AG09309 (cell line): ENCODE measurements around the gene MAP3K13.
"Not testable (repeated sequence)": the region's sequence is repeated elsewhere in the genome, so short reads cannot be mapped to it uniquely, and the experiment has no call there.

Experiments
- DNase-seq: peaks from one replicate; pipeline ENCODE4 v3.0.0-alpha.2; 2010; ENCODE audit warnings: low read depth
- H3K4me3 ChIP-seq: 2 replicates; pipeline ENCODE4 v1.5.1; 2011; ENCODE audit warnings: mild to moderate bottlenecking, low read depth, low read length, moderate library complexity; ENCODE audit not compliant: control insufficient read depth
- TF ChIP-seq, protein P1 (sequence below): IDR thresholded peaks from 2 replicates; pipeline ENCODE4 v1.5.1; 2011; ENCODE audit warnings: mild to moderate bottlenecking, low read depth, low read length, inconsistent platforms; ENCODE audit not compliant: insufficient read depth, control insufficient read depth; ENCODE audit errors: missing control alignments

Gene MAP3K13

DNA sequence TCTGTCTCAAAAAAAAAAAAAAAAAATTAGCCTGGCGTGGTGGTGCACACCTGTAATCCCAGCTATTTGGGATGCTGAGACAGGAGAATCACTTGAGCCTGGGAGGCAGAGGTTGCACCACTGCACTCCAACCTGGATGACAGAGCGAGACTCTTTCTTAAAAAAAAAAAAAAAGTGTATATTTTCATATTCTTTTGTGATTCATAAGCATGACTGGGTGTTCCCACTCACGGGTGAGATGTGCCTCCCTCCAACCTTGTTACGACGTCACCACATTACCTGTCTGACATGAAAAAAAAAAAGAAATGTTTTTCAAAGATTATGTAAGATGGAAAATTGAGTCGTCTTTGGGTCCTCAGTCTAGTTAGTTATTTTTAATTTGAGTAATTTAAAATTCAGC lies 79.1 kb downstream of the MAP3K13 start:
- TF ChIP-seq, protein P1, sequence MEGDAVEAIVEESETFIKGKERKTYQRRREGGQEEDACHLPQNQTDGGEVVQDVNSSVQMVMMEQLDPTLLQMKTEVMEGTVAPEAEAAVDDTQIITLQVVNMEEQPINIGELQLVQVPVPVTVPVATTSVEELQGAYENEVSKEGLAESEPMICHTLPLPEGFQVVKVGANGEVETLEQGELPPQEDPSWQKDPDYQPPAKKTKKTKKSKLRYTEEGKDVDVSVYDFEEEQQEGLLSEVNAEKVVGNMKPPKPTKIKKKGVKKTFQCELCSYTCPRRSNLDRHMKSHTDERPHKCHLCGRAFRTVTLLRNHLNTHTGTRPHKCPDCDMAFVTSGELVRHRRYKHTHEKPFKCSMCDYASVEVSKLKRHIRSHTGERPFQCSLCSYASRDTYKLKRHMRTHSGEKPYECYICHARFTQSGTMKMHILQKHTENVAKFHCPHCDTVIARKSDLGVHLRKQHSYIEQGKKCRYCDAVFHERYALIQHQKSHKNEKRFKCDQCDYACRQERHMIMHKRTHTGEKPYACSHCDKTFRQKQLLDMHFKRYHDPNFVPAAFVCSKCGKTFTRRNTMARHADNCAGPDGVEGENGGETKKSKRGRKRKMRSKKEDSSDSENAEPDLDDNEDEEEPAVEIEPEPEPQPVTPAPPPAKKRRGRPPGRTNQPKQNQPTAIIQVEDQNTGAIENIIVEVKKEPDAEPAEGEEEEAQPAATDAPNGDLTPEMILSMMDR: no peak
- no peak for DNase-seq
- H3K4me3 ChIP-seq: no peak overlapping the region

DNA sequence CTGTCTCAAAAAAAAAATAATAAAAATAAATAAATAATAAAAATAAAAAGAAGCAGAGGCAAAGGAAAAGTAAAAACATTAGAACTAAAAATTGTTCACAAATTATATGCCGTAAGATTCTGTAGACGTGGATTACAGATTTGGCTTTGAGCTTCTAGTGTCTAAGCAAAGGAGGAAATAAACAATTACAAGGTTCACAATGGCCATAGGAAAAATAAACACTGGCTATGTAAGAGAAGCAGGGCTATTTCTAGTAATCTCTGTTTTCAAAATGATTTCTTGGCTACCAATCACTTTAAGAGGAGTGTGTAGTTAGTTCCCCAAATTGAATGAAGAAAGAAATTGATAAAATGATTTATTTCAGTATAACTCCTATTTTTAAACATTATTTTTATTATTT lies 81.4 kb downstream of the MAP3K13 start:
- H3K4me3 ChIP-seq: no peak overlapping the region
- TF ChIP-seq, protein P1: no peak
- DNase-seq: no peak

DNA sequence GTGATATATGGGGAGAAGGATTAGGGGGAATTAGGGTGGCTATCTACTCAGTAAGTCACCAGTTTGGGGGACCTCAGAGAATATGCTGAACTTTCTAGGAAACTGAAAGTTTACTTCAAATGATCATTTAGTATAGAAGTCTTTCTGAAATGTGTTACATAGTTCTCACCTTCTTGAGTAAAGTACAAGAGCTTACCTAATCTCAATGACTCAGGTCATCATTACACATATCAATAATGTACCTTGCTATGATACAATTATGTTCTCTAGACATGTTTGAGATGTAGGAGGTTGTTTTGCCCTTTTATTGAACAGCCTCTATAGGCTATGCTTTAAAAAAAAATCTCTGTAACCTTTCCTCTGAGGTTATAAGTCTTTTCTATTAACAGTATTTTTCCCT lies 85.2 kb downstream of the MAP3K13 start:
- TF ChIP-seq, protein P1: no peak
- no peak for DNase-seq
- H3K4me3 ChIP-seq: no peak overlapping the region

GRCh38 chr3:185451432-185451831 lies 88.5 kb downstream of the MAP3K13 start:
- H3K4me3 ChIP-seq, DNase-seq: not testable (repeated sequence)

GRCh38 chr3:185457376-185457775 lies 94.4 kb downstream of the MAP3K13 start:
- H3K4me3 ChIP-seq: no peak overlapping the region
- no peak for DNase-seq
- TF ChIP-seq, protein P1: no peak

DNA sequence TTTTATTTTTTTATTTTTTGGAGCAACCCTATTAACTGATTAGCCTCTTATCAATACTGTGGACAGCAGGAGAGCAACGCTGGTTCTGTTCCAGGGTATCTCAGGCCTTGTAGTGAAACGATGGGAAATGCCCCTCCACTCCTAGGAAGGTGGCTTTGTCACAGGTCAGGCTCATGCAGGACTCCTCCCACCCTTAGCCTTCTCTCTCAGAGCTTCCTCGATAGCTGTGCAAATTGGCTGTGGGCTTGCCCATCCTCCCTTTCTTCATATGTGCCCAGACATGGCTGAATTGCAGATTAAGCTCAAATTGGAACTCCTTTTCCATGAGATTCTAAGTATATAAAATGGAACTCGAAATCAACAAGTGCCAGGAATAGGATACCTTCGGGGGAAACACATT lies 97.4 kb downstream of the MAP3K13 start:
- TF ChIP-seq, protein P1: no peak
- H3K4me3 ChIP-seq: no peak overlapping the region
- no peak for DNase-seq

- no peak overlapping the region for H3K4me3 ChIP-seq
- DNase-seq: no peak
- TF ChIP-seq, protein P1: peak; percentile 33
These were observed 97.9 kb downstream of the MAP3K13 start for GRCh38 chr3:185460719-185461350.
